H1 (cell line): ENCODE data around the gene CTBP2. TPM values are rescaled to one million over a fixed set of nuclear protein-coding genes. Genes with fewer than 3 reads are reported as not detected.

ENCODE experiments used
- ATF2 ChIP-seq: IDR thresholded peaks from 2 replicates; pipeline ENCODE4 v1.6.1; 2012; ENCODE audit warnings: low read length, inconsistent platforms
- ATF3 ChIP-seq: IDR thresholded peaks from 2 replicates; pipeline ENCODE4 v1.6.1; 2011; ENCODE audit warnings: low read depth, mild to moderate bottlenecking, low read length; ENCODE audit not compliant: insufficient read depth
- CHD1 ChIP-seq: IDR thresholded peaks from 2 replicates; pipeline ENCODE4 v1.6.1; 2012; ENCODE audit warnings: low read depth, low read length, improper control_type of control experiment
- ZNF274 ChIP-seq: IDR thresholded peaks from 2 replicates; pipeline ENCODE4 v1.7.0; 2012; ENCODE audit warnings: low read length, borderline replicate concordance; ENCODE audit errors: extremely low read depth
- polyA plus RNA-seq, 7 experiments: library from polyadenylated mRNA; depleted of rRNA in 3 of 7; stranded (reverse) in 5 of 7; unstranded in 2 of 7; fragments of >200 nt in 5 of 7; fragments of 200-250 nt in 2 of 7; gene quantifications; 1 replicate in 5 of 7; 2 replicates in 1 of 7; 4 replicates in 1 of 7; pipeline versions ENCODE4 v1.2.1 to v1.2.3, GENCODE V29; 2011 to 2013; ENCODE audit warnings: missing spikeins in 2 of 7, mixed read lengths in 2 of 7
- total RNA-seq: library from RNA; stranded (reverse); fragmentation: NEBNext Ultra II Directional; extraction: Animal tissue kit (Norgen Biotek cat#: 25700); gene quantifications from 2 replicates; pipeline ENCODE4 v1.2.1, GENCODE V29; 2021

Gene CTBP2
- total and polyA plus RNA-seq, 2 of the 8 experiments (the other 6 are each of a cell fraction or from before 2014, with no cell fraction given): 208 to 221 TPM

- no peak for TF ChIP-seq ATF3
- no peak for TF ChIP-seq ZNF274
- no peak for TF ChIP-seq CHD1
- TF ChIP-seq ATF2: no peak
Observed at GRCh38 chr10:125001313-125002046, 158.9 kb downstream of the CTBP2 start (continued).
